HEK293 (cell line): ENCODE measurements around the gene TMEM63B.

Source experiments
- CTCF ChIP-seq: fragments of 450-650 bp; formaldehyde crosslinking; IDR thresholded peaks from 2 replicates; pipeline ENCODE4 v1.5.1; 2016; ENCODE audit warnings: missing biosample characterization, missing genetic modification characterization
- ZSCAN18 ChIP-seq: fragments of 450-650 bp; formaldehyde crosslinking; IDR thresholded peaks from 2 replicates; pipeline ENCODE4 v1.5.1; 2016; ENCODE audit warnings: missing biosample characterization, missing genetic modification characterization

GRCh38 chr6:44178424-44179071, 51.2 kb downstream of the TMEM63B start:
- TF ChIP-seq CTCF (tag by site-specific recombination) (no peak), ZSCAN18 (tag by site-specific recombination) (no peak)
